Mucosa of stomach (tissue), 1 donor: ENCODE results near the gene MNAT1.

ENCODE experiments used
- H3K27me3 ChIP-seq: one replicate; pipeline ENCODE4 v1.7.0; 2013; ENCODE audit warnings: mild to moderate bottlenecking, low read length; ENCODE audit not compliant: control insufficient read depth, insufficient read depth
- H3K36me3 ChIP-seq: one replicate; pipeline ENCODE4 v1.7.0; 2013; ENCODE audit warnings: low read length; ENCODE audit not compliant: control insufficient read depth, insufficient read depth
- H3K4me1 ChIP-seq: one replicate; pipeline ENCODE4 v1.7.0; 2013; ENCODE audit warnings: mild to moderate bottlenecking, low read length; ENCODE audit not compliant: control insufficient read depth, insufficient read depth
- H3K4me3 ChIP-seq: one replicate; pipeline ENCODE4 v1.7.0; 2013; ENCODE audit warnings: low read length
- H3K9ac ChIP-seq: one replicate; pipeline ENCODE4 v1.7.0; 2013; ENCODE audit warnings: mild to moderate bottlenecking, low read length, moderate library complexity
- H3K9me3 ChIP-seq: one replicate; pipeline ENCODE4 v1.7.0; 2013; ENCODE audit warnings: mild to moderate bottlenecking, low read length, moderate library complexity; ENCODE audit not compliant: control insufficient read depth
- donor health status: Pancreatic carcinoma.

MNAT1 gene

DNA sequence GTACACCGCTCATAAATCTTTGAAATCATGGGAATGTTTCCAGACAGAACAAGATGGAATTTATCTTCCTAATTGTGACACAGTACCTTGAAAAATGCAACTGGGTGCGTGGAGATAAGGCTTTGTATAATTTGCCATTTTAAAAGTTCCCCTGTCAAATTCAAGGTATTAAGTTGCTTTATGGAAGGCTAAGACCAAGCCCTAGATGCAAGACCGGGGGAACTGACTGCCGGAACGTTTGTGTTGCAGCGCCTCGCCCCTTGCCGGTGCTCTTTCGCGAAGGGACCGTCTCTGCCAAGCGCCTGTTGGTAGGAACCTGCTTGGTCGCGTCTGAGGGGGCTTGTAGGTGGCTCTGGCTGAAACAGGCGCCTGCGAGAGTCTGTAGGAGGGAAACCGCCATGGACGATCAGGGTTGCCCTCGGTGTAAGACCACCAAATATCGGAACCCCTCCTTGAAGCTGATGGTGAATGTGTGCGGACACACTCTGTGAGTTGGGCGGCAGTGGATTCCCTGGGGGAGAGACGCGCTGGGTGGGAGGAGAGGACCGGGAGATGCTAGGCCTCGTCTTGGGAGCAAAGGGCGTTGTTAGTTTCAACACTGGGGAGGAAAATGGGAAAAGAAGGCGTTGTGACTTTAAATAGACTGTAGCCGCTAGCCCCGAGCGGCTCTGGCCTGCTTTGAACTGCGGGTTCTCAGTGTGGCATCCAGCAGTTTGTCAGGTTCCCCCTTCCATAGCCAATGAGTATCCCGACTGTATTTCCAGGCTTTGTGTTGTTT, at the start of gene MNAT1:
Gene MNAT1, plus strand, starts transcription at position 297 of the 778 bp plus-strand sequence. Its CDS starts 102 bp downstream, at position 399.
- peaks cover 4% of the 10 kb centered on the region for H3K4me1 ChIP-seq
- H3K9me3 ChIP-seq, result no peaks in the 10 kb centered on the region
- peak within 1 kb of the TSS; percentile 96 for H3K9ac ChIP-seq
- peak within 1 kb of the TSS; percentile 96 for H3K4me3 ChIP-seq
- no peaks in the 10 kb centered on the region for H3K36me3 ChIP-seq
- H3K27me3 ChIP-seq, result no peaks in the 10 kb centered on the region

DNA sequence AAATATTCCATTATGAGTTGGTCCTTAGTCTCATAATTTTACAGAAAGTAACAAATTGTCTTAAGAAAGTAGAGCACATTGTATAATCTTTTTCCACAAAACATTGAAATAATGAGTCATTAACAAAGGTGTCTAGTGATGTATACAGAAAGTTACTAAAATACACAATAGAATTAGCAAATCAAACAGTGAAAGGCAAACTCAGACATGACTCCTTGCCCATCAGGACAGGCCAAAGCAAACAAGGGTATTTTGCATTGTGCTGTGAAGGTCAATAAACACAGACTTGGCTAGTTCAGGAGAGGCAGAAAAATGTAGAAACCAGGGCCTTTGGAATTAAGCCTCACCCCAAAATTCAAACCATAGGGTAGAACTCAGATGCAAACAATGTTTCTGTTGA, 47.7 kb upstream of the MNAT1 start:
- Histone ChIP-seq H3K27me3 (no peaks in the 10 kb centered on the region), H3K9ac (no peak overlapping the region), H3K36me3 (no peaks in the 10 kb centered on the region), H3K4me1 (no peaks in the 10 kb centered on the region), H3K4me3 (no peak overlapping the region), H3K9me3 (no peaks in the 10 kb centered on the region)

DNA sequence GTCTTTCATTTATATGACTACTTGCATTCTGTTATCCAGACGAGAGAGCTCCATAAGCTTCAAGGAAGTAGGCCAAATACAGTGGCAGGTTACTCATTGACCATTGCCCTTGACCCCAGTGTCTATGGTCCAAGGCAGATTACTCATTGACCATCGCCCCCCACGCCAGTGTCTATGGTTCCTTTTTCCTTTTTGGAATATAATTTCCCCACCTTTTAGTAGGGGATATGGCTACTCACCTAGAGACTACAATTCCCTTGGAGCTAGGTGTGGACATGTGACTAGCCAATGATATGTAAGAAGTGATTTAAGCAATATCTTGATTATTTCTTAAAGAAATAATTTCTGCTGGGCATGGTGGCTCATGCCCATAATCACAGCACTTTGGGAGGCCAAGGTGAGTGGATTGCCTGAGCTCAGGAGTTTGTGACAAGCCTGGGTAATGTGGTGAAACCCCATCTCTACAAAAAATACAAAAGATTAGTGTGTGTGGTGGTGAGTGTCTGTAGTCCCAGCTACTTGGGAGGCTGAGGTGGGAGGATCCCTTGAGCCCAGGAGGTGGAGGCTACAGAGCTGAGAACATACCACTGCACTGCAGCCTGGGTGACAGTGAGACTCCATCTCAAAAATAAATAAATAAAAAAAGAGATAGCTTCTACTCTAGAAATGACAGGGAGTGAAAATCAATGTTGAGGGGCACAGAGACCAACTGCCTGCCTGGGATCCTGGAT, 43.0 kb upstream of the MNAT1 start:
- Histone ChIP-seq H3K4me3 (no peak overlapping the region), H3K4me1 (no peaks in the 10 kb centered on the region), H3K36me3 (no peaks in the 10 kb centered on the region), H3K27me3 (no peaks in the 10 kb centered on the region), H3K9ac (no peak overlapping the region), H3K9me3 (no peaks in the 10 kb centered on the region)

DNA sequence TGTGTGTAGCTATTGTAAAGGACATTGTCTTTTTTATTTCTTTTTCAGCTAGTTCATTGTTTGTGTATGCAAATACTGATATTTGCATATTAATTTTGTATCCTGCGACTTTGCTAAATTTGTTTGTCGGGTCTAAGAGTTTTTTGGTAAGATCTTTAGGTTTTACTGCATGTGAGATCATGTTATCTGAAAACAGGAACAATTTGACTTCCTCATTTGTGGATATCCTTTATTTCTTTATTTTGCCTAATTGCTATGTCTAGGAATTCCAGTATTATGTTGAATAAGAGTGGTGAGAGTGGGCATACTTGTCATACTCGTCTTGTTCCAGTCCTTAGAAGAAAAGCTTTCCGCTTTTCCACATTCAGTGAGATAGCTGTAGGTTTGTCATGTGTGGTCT, 39.2 kb upstream of the MNAT1 start:
- no peak overlapping the region for H3K4me3 ChIP-seq
- H3K4me1 ChIP-seq, result no peaks in the 10 kb centered on the region
- H3K27me3 ChIP-seq, result no peaks in the 10 kb centered on the region
- no peaks in the 10 kb centered on the region for H3K36me3 ChIP-seq
- H3K9ac ChIP-seq, result no peak overlapping the region
- H3K9me3 ChIP-seq, result no peaks in the 10 kb centered on the region

DNA sequence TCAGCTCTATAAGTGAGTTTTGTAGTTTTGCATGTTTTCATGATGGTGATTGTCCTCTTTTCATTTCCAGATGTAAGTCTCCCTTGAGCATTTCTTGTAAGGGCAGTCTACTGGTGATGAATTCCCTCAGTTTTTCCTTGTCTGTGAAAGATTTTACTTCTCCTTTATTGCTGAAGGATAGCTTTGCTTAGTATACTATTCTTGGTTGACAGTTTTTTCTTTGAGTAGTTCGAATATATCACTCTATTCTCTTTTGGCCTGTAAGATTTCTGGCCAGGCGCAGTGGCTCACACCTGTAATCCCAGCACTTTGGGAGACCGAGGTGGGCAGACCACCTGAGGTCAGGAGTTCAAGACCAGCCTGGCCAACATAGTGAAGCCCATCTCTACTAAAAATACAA, 34.0 kb upstream of the MNAT1 start:
- Histone ChIP-seq H3K36me3 (no peaks in the 10 kb centered on the region), H3K27me3 (no peaks in the 10 kb centered on the region), H3K4me1 (no peaks in the 10 kb centered on the region), H3K9ac (no peak overlapping the region), H3K4me3 (no peak overlapping the region), H3K9me3 (no peaks in the 10 kb centered on the region)

DNA sequence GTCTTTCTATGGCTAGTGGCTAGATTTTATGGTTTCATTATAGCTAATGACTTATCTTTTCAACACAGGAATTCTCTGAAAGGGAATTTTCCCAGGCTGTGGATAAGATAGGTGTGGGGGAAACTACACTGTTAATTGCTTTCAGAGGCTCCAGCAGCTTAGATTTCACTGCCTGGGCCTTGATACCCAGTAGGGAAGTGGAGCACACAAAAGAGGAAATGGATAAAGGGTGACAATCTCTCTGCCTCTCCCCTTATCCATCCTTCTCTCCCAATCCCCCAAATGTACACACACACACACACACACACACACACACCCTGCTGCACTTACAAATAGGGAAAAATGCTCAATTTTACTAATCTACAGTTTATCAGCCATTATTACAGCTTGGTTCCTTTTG, 29.5 kb upstream of the MNAT1 start:
- H3K4me1 ChIP-seq, result no peaks in the 10 kb centered on the region

DNA sequence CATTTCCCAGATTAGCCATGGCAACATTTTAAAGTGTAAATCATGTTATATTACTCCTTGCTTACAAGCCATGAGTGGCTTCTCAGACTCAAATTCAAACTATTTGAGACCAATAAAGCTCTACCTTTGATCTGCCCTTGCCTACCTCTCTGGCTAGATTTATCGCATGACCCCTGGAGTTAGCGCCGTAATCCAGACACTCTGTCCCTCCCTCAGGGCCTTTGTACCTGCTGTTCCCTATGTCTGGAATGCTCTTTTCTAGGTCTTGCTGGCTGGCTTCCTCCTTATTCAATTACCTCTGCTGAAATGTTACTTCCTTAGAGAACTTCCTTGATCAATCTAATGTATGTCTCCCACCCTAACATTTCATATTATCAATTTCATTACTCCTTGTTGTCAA, 26.7 kb upstream of the MNAT1 start:
- Histone ChIP-seq H3K36me3 (no peaks in the 10 kb centered on the region), H3K4me3 (no peak overlapping the region), H3K9me3 (no peaks in the 10 kb centered on the region), H3K9ac (no peak overlapping the region), H3K4me1 (no peaks in the 10 kb centered on the region), H3K27me3 (no peaks in the 10 kb centered on the region)

More for the DNA sequence above, 29.5 kb upstream of the MNAT1 start:
- Histone ChIP-seq H3K4me3 (no peak overlapping the region), H3K36me3 (no peaks in the 10 kb centered on the region), H3K27me3 (no peaks in the 10 kb centered on the region), H3K9me3 (no peaks in the 10 kb centered on the region), H3K9ac (no peak overlapping the region)

DNA sequence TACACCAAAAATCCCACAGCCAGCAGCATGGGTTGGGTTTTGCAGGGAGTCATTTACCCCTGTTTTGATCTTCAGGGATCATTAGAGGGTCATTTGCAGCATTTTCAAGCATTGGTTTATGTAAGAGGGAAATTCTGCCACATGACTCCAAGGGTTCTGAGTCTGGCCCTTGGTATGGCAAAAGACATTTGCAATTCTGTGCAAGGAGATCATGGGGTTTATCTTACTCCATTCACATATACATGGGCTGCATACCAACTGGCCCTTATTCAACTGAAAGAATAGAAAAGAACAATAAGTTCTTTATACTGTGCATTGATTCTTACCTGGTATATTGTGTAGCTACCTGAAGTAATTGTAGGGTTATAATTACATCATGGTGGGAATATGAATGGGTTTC, 24.1 kb upstream of the MNAT1 start:
- Histone ChIP-seq H3K9me3 (no peaks in the 10 kb centered on the region), H3K27me3 (no peaks in the 10 kb centered on the region), H3K36me3 (no peaks in the 10 kb centered on the region), H3K4me3 (no peak overlapping the region), H3K4me1 (no peaks in the 10 kb centered on the region), H3K9ac (no peak overlapping the region)

DNA sequence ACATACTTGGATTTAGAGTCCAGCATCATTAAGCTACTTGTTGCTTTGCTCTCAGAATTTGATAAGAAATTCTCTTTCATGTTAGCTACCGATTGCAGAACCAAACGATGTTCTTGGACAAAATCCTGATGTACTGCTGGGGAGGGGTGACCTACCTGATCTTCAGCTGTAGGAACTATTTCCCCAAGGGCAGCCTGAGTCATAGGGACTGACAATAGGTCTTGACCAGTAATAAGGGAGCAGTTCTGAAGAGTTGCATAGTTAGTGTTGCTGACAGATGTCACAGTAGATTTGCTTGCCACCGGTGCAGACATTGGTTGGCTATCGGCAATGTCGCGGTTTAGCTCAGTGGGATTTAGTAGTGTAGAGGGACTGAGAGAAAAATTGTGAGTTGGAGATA, 21.0 kb upstream of the MNAT1 start:
- Histone ChIP-seq H3K4me1 (no peaks in the 10 kb centered on the region), H3K9ac (no peak overlapping the region), H3K27me3 (no peaks in the 10 kb centered on the region), H3K36me3 (no peaks in the 10 kb centered on the region), H3K4me3 (no peak overlapping the region), H3K9me3 (no peaks in the 10 kb centered on the region)

DNA sequence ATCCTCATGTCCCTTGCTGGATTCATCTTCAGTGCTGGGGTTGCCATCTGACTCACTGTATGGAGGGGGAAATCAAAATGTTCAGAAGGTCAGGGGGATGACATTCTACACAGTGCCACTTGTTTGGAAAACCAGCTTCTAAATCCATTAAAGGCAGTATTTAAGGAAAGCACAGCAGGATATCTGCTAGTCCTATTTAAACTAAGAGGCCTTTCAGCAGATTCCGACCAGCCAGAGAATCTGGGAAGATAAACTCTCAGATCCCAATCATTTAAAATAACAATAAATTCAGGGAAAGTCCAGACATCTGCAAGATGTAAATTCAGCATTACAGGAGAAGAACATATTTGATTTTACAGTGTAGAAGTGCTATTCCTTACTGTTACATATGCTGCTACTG, 14.2 kb upstream of the MNAT1 start:
- H3K4me3 ChIP-seq, result no peak overlapping the region
- H3K36me3 ChIP-seq, result no peaks in the 10 kb centered on the region
- no peaks in the 10 kb centered on the region for H3K4me1 ChIP-seq
- no peaks in the 10 kb centered on the region for H3K9me3 ChIP-seq
- H3K27me3 ChIP-seq, result peaks cover 13% of the 10 kb centered on the region
- H3K9ac ChIP-seq, result no peak overlapping the region

DNA sequence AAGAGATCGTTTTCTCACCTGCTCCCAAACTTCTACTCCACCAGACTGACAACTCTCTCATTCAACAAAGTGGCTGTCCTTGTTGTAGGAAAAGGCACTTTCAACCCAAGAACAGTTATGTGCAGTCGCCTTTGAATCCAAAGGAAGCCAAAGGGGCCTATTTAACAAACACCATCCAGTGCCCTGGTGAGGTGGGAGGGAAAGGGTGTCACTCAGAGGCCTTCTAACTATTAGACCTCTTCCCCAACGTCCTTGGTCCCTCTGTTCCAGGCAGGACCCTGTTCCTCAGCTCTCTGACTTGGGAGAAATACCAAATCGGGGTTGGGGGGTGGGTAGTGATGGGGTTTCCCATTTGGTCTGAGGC, 13.6 kb upstream of the MNAT1 start:
- Histone ChIP-seq H3K9ac (no peak overlapping the region), H3K36me3 (no peaks in the 10 kb centered on the region), H3K9me3 (no peaks in the 10 kb centered on the region), H3K27me3 (peaks cover 13% of the 10 kb centered on the region), H3K4me1 (no peaks in the 10 kb centered on the region), H3K4me3 (no peak overlapping the region)

DNA sequence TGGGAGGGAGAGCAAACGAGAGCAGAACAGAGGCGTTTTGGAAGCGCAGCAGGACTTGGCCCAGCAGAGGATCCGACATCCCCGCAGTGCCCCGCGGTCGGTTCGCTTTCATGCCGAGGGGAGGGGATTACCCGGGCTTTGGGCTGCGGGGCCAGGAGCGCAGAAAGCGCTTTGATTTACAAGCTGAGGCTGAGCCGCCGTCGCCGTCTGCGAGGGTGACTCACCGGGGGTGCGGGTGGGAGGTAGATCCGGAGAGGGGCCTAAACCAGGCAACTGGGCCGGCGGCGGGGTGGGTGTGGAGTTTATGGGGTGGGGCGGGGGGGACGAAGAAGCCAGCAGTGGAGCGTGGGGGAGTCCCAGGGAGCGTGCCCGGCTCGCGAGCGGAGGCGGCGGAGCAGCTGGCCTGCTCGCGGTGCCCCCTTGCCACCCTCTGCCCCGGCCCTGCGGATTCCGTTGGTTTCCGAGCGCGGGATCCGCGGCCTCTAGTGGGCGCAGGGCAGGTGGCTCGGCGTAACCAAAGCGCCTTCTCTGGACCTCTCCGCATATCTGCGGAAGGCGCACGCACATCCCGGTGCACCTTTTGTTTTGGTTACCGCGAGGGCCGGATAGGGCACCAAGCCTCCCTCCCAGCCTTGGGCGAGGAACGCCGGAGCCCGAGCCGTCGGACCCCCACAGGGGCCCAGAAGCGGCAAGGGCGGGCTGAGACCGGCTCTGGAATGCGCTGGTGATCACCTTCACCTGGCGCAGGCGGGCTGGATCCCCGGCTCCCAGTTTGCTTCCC, 13.0 kb upstream of the MNAT1 start:
- H3K9me3 ChIP-seq, result no peaks in the 10 kb centered on the region
- no peaks in the 10 kb centered on the region for H3K36me3 ChIP-seq
- H3K4me1 ChIP-seq, result no peaks in the 10 kb centered on the region
- H3K27me3 ChIP-seq, result peaks cover 13% of the 10 kb centered on the region
- peak overlapping the region; percentile 62 for H3K9ac ChIP-seq
- peak overlapping the region; percentile 67 for H3K4me3 ChIP-seq
